GM10248 (cell line): ENCODE data around the gene AFTPH.
"Not testable (repeated sequence)": the region's sequence is repeated elsewhere in the genome, so short reads cannot be mapped to it uniquely, and the experiment has no call there.

ENCODE experiments used
- CTCF ChIA-PET: fragments of 300-600 bp; sonication (Branson Sonifier 250); formaldehyde crosslinking; extraction: SDS; loops from one replicate; lab custom pipeline; 2021; ENCODE audit warnings: antibody characterized with exemption; lab: Yijun Ruan, JAX
- POLR2A ChIA-PET: fragments of 350-650 bp; sonication (Branson Sonifier 250); formaldehyde crosslinking; extraction: SDS; loops from one replicate; lab custom pipeline; 2020; ENCODE audit warnings: antibody characterized with exemption; lab: Yijun Ruan, JAX
- DNase-seq: peaks from one replicate; pipeline ENCODE4 v3.0.0; 2012; ENCODE audit errors: extremely low spot score
- CTCF ChIP-seq: IDR thresholded peaks from 2 replicates; pipeline ENCODE4 v1.5.1; 2012; ENCODE audit warnings: mild to moderate bottlenecking, low read depth; ENCODE audit errors: extremely low read depth, missing control alignments, control extremely low read depth

The AFTPH gene

GRCh38 chr2:64522843-64523428, 1.2 kb upstream of the AFTPH start:
- ChIA-PET POLR2A (interaction anchor here (0.5 to 1.0 kb wide), 2 partner anchors 85 to 197 kb away, joined by 3 read pairs; no protein-coding TSS in a partner anchor), CTCF (interaction anchor here (0.6 to 7.2 kb wide), 47 partner anchors 8 to 1044 kb away, joined by 3 to 125 read pairs (median 5); partner anchors contain the start of gene SERTAD2)
- peak; percentile 77 for TF ChIP-seq CTCF
- peak; percentile 47 for DNase-seq

- ChIA-PET CTCF (interaction anchor here (1.0 to 7.2 kb wide), 19 partner anchors 9 to 475 kb away, joined by 3 to 125 read pairs (median 14); partner anchors contain the start of gene SERTAD2), POLR2A (interaction anchor here (0.6 to 1.7 kb wide), 8 partner anchors 12 to 532 kb away, joined by 3 to 4 read pairs (median 3); partner anchors contain the start of gene CEP68)
- TF ChIP-seq CTCF: no peak
- no peak for DNase-seq
Measured at GRCh38 chr2:64524604-64525316, 632 bp downstream of the AFTPH start.

- peak; percentile 51 for DNase-seq
- ChIA-PET CTCF (interaction anchor here (1.4 to 7.2 kb wide), 9 partner anchors 8 to 476 kb away, joined by 3 to 125 read pairs (median 16); no protein-coding TSS in a partner anchor), POLR2A (interaction anchor here (0.6 to 1.7 kb wide), 6 partner anchors 14 to 531 kb away, joined by 3 read pairs; partner anchors contain the start of gene CEP68)
- no peak for TF ChIP-seq CTCF
Measured at GRCh38 chr2:64525317-64525613, 1.1 kb downstream of the AFTPH start.

GRCh38 chr2:64526034-64526433, 1.9 kb downstream of the AFTPH start:
- DNase-seq: no peak
- ChIA-PET CTCF (interaction anchor here (1.4 to 7.2 kb wide), 3 partner anchors 34 to 305 kb away, joined by 3 to 125 read pairs (median 3); no protein-coding TSS in a partner anchor), POLR2A (interaction anchor here (1.7 kb wide), 1 partner anchor 16 kb away, joined by 3 read pairs; no protein-coding TSS in a partner anchor)
- no peak for TF ChIP-seq CTCF

GRCh38 chr2:64530946-64531345, 6.8 kb downstream of the AFTPH start:
- CTCF ChIA-PET, DNase-seq, POLR2A ChIA-PET: not testable (repeated sequence)

GRCh38 chr2:64532030-64532429, 7.9 kb downstream of the AFTPH start:
- TF ChIP-seq CTCF: no peak
- no peak for DNase-seq
- ChIA-PET CTCF (interaction anchor here (1.0 to 1.5 kb wide), 2 partner anchors 35 to 44 kb away, joined by 3 to 5 read pairs; no protein-coding TSS in a partner anchor), POLR2A (no interaction called here)
